Upper lobe of right lung (tissue), 1 donor: ENCODE results near the gene TSPAN7. TPM values are rescaled to one million over a fixed set of nuclear protein-coding genes. Genes with fewer than 3 reads are reported as not detected.

Source experiments
- ATAC-seq: fragments of 200-7000 bp; cut with Tn5 transposase; one replicate; pipeline ENCODE4 v1.9.1; 2020; ENCODE audit warnings: mild to moderate bottlenecking, moderate library complexity
- DNase-seq: peaks from one replicate; pipeline ENCODE4 v3.0.0-alpha.2; 2020
- H3K27ac ChIP-seq: fragments of 200-600 bp; one replicate; pipeline ENCODE4 v1.8.0; 2022
- H3K27me3 ChIP-seq: fragments of 200-600 bp; one replicate; pipeline ENCODE4 v1.8.0; 2022; ENCODE audit warnings: mild to moderate bottlenecking
- H3K36me3 ChIP-seq: fragments of 200-600 bp; one replicate; pipeline ENCODE4 v1.8.0; 2022
- H3K4me1 ChIP-seq: fragments of 200-600 bp; one replicate; pipeline ENCODE4 v1.8.0; 2022
- H3K4me3 ChIP-seq: fragments of 200-600 bp; one replicate; pipeline ENCODE4 v1.8.0; 2022; ENCODE audit warnings: mild to moderate bottlenecking
- H3K9me3 ChIP-seq: fragments of 200-600 bp; one replicate; pipeline ENCODE4 v1.8.0; 2022
- CTCF ChIP-seq: fragments of 200-600 bp; IDR thresholded peaks from one replicate; pipeline ENCODE4 v1.8.0; 2022; ENCODE audit warnings: antibody characterized with exemption
- intact Hi-C: fragments of 100-400 bp; cut with DNase I; formaldehyde crosslinking; loops from one replicate; pipeline ENCODE4 v1.11.0; 2022
- total RNA-seq: library from RNA; stranded (reverse); fragmentation: NEBNext Ultra II Directional; extraction: Animal tissue kit (Norgen Biotek cat#: 25700); gene quantifications from one replicate; pipeline ENCODE4 v1.2.1, GENCODE V29; 2021
- donor health status: DM: no; HTN: yes; CAD: no; lungs with severe emphysema.

TSPAN7 gene
- total RNA-seq, 1 donor from 2014 or later: 74.8 TPM

DNA sequence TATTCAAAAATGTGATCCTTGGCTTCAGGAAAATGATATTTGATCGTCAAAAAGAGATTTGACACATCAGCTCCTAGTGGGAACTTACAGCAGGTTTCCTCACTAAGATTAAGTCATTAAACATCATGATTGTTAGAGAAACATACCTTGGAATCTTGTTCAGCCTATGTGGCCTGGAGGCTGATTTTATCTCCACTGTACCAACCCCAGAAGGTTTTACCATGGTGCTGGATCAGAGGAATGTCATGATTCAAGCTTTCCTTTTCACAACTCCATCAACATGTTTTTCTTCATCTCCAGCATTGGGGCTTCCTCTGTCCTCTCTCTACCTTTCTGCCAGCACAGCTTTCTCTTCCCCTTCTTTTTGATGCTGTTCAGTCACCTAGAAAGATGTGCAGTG lies 171.5 kb downstream of the TSPAN7 start:
- H3K9me3 ChIP-seq: no peaks in the 10 kb centered on the region
- intact Hi-C loops: no loop called here
- H3K27ac ChIP-seq: no peak overlapping the region
- H3K4me1 ChIP-seq: no peaks in the 10 kb centered on the region
- no peaks in the 10 kb centered on the region for H3K36me3 ChIP-seq
- TF ChIP-seq CTCF: no peak
- no peaks in the 10 kb centered on the region for H3K27me3 ChIP-seq
- H3K4me3 ChIP-seq: no peak overlapping the region
- no peak for ATAC-seq
- DNase-seq: no peak

Other genes starting within 250 kb of the TSPAN7 start
- gene RPGR, start 234.0 kb upstream of the TSPAN7 start, total RNA-seq: 18.0 TPM
- 1.7 TPM for gene OTC, start 208.9 kb upstream of the TSPAN7 start, total RNA-seq
- 83.6 TPM for gene MID1IP1, start 239.9 kb downstream of the TSPAN7 start, total RNA-seq